Erythroblast (primary cell): ENCODE results near the gene NXPE2.

Experiments
- GATA1 ChIP-seq: IDR thresholded peaks from 2 replicates; pipeline ENCODE4 v1.6.1; 2011; ENCODE audit warnings: low read depth, mild to moderate bottlenecking, control low read depth, low read length, moderate library complexity
- POLR2A ChIP-seq: IDR thresholded peaks from 2 replicates; pipeline ENCODE4 v1.6.1; 2011; ENCODE audit warnings: mild to moderate bottlenecking, low read length

DNA sequence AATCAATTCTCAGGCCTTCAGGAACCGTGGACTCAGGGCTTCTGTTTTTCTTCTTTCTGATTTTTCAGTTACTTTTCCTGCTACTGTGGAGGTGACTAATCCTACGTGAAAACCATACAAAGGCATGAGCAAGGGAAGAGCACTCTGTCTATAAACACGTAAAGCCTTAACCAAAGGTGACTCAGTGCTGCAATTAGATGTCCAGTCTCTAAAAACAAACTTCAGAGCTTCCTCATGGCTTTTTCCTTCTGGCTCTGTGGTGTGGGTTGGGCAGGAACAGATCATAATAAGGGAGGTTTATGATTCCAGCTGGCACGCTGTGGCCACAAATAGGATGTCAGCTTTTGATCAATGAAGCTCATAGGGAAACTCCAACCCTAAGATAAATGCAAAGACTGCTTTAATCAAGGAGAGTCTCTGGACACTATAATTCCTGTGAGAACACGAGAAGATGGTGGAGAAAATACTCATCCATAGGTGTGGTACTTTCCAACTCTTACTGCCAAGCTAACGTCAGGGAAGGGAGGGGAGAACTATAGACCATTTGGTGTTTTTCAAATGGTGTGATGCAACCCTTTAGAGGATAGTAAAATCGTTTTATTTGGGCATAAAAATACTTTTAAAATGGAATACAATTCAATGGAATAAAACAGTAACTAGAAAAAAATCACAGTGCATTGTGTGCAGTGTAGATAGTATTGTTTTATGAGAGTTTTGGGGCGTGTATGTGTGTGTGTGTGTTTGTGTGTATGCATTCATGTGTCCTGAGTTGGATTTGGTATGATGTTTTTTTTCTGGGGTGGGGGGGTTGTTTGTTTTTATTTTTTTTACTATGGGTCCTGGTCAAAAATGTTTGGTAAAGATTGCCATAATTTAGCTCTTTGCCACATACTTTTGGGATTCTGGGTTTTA lies at the start of gene NXPE2:
- TF ChIP-seq POLR2A (no peak), GATA1 (no peak)
